ENCODE data around the gene PIAS4.

PIAS4 gene

DNA sequence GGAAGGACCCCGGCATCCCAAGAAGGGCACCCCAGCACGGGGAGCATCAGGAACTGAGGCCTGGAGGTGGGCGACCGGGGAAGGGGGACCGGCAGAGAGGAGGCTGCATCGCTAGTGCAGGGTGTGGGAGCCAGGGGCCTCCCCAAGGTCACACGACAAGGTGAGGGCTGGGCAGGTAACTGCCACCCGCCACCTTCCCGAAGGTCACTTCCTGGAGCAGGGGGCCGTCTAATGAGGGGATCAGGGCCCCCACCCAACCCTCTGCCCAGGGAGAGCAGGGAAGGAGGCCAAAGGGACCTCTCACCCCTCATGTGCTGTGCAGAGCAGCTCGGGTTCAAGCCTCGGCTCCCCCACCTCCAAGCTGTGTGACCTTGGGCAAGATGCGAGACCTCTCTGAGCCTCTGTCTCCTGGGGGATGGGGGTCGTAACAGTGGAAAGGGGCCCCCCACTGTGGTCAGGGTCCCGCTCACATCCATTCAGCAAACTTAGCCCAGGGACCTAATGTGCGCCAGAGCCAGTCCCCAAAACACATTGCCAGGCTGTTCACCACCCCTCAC lies 53.2 kb downstream of the PIAS4 start:
- DNase-seq: no peak

DNA sequence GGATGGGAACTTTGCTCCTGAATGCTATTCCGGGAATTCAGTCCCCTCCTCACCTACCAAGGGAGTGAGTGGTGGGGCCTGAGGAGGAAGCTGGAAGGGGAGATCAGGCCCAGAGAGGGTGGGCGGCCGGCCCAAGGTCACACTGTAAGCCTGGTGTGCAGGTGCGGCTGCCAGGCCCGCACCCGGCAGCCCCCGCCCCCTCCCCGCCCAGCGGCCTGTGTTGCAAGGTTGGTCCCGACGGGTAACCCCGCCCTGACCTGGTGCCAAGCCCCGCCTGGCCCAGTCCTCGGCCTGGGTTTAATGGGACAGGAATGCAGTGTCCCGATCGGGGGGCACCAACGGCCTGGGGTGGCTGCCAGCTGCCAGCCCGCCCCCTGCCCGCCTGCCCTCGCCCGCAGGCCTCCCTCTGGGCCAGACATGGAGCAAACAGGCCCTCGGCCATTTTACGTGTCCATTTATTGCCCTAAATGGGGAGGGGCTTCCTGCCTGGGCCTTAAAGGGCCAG lies 53.7 kb downstream of the PIAS4 start:
- DNase-seq: no peak

DNA sequence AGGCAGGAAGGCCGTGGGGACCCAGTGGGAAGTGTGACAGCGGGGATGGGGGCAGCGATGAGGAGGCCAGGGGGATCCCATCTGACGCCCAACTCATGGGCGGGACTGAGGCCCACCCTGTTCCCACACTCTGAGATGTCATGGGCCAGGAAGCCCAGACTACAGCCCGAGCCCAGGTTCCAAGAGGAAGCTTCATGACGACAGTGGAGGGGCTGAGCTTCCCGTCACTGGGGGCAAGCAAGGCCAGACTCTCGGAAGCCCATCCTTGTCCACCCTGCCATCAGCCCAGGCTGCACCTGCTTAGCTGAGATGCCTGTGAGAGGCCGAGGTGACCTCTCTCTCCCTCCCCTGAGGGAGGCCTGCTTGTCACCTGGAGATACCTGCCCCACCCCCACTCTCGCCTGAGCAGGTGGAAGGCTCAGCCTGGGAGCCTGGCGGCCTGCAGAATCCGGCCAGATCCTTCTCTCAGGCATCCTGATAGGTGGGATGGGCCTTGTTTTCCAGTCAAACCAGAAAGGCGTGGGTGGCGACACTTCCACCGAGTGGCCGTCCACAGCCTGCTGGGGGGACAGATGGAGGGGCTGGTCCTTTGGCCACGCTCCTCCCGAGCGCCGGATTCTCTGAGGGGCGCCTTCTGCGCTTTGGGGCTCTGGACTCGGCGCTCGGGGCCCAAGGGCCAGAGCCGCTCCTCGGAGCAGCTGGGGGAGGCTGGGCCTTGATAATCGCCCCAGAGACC lies 54.3 kb downstream of the PIAS4 start:
- DNase-seq: no peak

DNA sequence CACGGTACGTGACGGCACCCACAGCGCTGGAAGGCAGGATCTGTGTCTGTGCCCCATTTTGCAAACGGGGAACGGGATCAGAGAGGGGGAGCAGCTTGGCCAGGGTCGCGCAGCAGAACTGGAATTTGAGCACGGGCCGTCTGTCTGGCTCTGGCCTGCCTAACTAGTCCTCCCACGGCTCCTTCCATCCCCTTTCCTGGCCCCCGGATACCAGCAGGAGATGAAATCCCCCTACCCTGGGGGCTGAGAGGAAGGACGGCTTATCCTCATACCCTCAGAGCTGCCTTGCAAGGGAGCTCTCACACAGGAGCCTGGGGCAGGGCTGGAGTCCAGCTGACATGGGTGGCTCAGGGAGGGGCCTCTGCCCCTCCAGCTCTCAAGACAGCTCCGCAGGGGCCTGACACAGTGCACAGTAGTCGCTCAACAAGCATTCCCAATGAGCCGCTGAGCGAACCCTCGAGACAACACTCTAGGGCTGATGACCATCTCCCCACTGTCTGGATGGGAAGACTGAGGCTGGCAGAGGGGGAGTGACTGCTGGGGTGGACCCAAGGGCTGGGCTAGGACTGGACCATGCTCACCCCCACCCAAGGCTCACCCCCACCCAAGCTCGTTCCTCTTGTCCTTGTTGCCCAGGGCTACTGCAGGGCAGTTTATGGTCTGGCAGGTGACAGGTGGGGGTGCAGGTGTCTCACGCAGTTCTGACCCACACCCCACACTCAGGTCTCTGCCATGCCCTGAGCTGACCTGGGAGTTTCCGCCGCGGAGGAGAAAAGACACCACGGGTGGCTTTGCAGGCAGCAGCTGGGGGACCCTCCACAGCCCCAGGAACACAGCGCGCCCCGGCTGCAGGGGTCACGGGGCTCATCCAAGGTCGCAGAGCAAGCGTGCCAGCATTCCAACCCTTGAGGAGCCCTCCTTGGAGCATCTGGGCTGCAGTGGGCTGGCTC lies 55.2 kb downstream of the PIAS4 start:
- no peak for DNase-seq

DNA sequence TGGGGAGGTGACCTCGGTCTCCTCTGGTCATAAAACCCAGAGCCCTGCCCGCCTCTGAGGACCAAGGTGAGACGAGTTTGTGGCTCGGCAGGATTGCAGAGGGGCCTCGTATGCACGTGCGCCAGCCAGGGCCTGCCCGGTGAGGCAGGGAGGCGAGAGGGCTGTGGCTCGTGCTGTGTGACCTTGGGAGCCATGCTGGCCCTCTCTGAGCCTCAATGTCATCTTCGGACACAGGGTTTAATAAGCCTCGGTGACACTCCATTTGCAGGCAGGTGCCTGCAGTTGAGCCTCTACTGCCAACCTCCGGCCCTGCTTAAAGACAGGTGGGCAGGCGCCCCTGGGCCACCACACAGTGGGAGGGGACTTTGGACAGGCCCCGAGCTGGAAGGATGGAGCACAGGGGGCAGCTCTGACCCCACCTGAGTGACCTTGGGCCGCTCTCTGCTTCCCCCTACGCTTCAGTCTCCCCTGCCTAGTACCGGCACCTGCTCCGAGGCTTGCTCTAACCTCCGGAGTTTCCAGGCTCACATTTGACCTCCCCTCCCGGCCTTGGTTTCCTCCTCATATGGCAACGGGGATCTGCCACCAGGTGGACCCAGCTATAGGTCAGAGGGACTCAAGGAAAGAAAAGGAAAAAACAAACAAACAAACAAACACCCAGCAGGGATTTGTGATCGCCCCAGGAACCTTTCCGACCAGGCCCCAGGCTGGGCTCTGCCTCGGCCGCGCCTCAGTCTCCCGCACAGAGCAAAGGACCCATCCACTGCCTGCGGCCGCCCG lies 56.0 kb downstream of the PIAS4 start:
- no peak for DNase-seq

DNA sequence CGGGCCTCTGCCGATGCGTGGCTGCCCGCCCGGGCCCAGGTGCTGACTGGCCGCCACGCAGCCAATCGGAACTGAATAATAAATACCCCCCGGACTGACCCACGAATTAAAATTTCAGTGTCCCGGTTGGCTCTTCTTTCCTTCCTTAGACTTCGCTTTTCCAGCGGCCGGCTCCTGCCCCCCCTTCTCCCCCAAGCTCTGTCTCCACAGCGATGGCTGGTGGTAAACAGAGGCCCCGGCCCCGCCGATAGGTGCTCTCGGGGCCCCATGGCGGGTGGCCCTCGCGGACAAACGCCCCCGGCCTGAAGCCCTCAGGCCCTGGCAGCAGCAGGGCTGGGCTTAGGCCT lies 56.6 kb downstream of the PIAS4 start:
- DNase-seq: no peak

DNA sequence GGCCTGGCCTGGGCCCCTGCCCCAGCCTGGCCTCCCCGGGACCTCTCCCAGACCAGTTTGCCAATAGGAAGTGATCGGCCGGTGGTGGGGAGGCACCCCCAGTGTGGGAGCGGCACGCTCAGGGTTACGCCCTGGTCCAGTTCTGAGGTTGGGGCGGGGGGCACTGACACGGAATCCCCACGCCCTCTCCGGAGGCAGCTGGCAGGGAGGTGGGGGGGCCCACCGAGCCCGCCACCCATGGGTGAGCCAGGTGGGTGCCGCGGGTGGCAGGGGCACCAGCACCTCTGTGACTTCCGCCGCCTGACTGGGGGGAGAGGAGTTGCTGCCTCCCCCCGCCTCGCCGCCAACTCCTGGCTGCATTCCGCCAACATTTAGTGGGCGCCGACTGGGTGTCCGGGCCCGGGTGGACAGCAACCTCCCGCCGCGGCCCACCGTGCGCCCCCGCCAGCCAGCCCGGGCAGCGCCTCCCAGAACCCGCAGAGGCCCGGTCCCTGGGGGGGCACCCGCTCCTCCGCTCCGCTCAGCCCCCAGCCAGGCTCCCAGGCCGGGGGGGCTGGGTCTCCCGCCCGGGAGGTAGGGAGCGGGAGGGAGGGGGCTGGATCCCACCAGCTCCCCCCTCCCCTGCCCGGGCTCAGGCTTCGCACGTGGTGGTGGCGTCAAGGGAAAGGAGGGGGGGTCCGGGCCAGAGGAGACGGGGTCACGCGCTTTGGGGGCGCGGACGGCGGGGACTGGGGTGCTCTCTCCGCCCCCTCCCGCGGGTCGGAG lies 57.1 kb downstream of the PIAS4 start:
- DNase-seq: peak; percentile 37

DNA sequence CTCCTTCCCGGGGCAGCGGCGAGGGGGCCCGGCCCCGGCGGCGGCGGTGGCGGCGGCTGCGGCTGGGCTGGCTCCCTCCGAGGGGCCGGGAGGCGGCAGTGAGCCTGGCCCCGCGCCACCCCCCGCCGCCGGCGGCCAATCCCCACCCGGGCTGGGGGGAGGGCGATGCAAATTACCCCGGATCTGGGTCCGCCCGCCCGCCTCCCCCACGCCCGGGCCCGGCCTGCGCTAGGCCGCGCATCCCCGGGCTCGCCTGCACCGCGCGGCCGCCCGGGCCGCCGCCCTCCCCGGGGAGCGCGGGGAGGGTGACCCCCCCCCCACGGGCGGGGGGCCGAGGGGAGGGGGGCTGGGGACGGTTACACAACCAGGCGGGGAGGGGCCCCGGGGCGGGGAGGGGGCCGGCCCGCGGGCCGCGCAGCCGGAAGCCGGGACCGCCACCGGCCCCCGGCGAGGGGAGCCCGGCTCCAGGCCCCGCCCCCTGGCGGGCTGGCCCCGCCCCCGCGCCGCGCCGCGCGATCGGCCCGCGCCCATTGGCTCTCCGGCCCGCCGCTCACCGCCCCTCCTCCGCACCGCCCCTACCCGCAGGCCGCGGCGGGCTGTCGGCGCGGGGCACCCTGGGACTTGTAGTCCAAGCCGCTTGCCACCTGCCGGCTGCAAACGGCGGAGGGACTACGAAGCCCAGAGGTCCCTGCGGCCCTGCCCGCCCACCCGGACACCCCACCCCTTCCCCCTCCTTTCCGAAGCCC lies 58.1 kb downstream of the PIAS4 start:
- DNase-seq: peak; percentile 99

DNA sequence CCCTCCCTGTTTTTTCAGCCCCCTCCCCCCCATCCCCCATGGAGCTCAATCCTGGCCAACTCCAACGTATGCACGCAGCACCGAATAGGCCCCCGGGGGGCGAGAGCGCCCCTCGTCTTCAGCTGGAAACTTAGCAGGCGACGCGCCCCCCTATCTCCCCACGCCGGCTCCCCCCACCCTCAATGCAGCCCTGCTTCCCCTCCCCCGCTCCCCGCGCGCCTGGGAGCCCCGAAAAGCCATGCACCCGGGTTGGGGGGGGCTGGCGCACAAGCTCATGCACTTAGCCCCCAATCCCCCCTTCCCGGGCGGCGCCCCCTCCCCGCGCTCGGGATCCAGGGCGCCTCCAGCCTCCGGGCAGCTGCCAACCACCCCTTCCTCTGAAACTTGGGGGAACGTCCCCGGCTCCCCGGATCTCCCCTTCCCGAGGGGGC lies 58.7 kb downstream of the PIAS4 start:
- no peak for DNase-seq

DNA sequence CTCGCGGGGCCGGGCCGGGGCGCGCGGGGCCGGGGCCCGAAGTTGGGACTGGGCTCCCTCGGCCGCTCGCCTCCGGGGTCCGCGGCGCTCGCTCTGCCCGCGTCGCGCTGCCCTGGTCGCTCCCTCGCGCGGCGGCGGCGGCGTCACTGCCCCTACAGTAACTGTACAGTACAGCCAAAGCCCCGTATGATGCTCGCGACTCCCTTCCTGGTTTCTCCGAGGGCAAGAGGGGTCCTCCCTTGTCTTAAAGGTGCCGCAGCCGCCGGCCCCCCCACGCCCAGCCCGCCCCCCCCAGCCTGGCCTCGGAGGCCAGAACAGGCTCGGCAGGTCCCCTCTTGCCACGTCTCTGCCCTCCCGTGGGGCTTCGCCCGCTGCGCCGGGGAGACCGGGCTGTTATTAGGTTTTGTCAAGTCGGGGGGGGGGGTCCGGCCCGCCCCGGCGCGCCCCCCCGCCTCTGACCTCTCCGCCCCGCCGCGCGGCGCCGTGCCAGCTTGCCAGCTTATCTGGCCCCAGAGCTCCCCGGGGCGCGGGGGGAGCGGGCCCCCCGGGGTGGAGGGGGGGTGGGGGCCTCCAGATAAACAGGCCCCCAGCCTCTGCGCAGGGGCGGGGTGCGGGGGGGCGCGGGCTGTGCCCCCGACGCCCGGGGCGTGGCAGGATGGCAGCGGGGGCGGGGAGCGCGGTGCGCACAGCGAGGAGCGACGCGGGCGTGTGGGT lies 59.3 kb downstream of the PIAS4 start, which contains the start of gene ZBTB7A:
Gene ZBTB7A (minus strand): TSS at position 218 of the 714 bp plus-strand sequence. CDS start 11,667 bp downstream, outside the sequence.
- DNase-seq: peak; percentile 77

DNA sequence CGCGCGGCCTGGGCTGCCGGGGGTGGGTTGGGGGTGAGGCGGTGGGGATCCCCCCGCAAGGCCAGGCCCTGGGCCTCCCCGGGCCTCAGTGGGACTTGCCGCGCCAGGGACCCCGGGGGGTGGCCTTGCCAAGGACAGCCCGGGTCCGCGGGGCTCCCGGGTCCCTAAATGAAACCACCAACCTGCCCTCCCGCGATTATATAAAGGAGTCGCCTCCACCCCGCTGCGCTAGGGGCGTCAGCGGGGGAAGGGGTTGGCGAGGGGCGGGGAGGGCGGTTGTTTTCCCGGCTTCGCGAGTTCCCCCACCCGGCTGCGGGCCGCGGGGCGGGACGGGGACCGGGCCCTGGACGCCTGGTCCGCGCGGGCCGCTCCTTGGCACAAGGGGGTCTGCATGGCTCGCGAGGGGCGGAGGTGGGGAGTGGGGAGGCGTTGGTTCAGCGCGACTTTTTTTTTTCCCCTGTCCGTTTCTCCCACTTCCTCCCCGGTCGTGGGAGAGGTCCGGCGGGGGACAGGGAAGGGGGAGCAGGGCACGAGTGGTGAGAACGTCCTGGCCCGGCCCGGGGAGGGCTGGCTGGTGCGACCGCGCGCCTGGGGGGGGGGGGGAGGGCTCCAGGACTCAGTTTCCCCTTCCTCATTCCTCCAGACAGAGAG lies 60.0 kb downstream of the PIAS4 start:
- no peak for DNase-seq

DNA sequence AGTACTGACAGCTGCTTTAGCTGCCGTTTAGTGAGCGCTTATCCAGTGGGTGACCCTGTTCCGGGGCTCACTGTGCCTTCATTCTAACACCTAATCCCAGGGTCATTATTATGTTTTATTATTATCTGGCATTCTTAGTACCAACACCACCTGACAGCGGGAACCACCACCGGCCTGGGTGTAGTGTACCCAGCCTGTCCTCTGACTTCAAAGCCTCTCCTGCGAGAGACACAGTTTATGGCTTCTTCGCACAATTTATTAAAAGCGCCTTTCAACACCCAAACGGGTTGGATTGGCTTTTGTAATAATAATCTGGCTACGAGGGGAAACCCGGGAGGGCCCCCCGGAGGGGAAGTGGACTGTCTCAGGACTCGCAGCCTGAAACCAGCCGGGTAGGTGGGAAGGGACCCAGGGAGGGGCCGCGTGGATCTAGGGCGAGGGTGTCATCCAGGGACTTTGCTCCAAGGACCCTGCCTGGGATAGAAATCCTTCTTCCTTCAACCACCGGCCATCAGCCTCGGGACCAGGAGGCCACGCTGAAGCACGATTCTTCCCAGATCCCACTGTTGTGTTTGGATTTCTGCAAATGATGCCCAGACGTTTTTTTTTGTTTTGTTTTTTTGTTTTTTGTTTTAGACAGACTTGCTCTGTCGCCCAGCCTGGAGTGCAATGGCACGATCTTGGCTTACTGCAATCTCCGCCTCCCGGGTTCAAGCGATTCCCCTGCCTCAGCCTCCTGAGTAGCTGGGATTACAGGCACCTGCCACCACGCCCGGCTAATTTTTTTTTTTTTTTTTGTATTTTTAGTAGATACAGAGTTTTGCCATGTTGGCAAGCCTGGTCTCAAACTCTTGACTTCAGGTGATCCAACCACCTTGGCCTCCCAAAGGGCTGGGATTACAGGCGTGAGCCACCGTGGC lies 60.8 kb downstream of the PIAS4 start:
- DNase-seq: no peak

DNA sequence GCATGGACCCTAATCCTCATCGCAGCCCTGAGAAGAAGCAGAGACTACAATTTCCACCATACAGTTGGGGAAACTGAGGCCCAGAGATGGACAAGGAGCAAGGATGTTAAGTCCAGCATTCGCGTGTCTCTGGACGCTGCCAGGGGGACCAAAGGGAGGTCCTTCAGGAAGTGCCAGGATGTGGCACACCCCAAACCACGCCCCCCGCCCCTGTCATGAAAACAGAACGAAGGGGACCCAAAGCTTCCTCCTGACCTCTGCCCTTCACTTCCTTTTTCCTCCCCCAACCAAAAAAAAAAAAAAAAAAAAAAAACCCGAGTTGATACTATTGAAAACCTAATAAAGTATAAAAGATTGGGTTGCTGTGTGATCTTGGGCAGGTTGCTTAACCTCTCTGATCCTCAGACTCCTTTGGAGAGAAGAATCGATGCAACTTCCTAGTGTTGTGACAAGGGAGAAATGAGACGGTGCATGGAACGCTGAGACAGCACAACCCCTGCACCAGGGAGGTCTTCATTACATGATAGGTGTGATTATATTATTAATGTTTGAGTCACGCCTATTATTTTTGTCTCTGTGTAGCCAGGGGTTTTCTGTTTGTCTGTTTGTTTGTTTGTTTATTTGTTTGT lies 61.9 kb downstream of the PIAS4 start:
- no peak for DNase-seq

DNA sequence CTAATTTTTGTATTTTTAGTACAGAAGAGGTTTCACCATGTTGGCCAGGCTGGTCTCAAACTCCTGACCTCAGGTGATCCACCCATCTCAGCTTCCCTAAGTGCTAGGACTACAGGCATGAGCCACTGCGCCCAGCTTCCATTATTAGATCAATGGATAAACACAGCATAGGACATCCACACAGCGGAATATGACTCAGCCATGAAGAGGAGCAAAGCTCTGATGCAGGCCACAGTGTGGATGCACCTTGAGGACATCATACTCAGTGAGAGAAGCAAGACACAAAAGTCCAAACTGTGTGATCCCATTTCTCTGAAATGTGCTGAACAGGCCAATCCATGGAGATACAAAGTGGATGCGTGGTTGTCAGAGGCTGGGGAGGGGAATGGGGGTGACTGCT lies 64.1 kb downstream of the PIAS4 start:
- DNase-seq: no peak

DNA sequence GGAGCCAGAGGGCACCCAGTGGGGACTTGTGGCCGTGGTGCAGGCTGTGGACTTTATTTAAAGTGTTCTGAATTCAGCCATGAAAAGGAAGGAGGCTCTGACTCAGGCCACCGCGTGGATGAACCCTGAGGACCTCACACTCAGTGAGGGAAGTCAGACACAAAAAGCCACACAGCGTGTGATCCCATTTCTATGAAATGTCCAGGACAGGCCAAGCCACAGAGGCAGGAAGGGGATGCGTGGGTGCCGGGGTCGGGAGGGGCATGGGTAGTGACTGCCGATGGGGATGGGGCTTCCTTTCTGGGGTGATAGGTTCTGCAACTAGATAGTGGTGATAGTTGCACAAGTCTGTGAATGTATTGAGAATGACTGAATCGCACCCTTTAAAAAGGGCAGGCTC lies 67.8 kb downstream of the PIAS4 start:
- DNase-seq: no peak

DNA sequence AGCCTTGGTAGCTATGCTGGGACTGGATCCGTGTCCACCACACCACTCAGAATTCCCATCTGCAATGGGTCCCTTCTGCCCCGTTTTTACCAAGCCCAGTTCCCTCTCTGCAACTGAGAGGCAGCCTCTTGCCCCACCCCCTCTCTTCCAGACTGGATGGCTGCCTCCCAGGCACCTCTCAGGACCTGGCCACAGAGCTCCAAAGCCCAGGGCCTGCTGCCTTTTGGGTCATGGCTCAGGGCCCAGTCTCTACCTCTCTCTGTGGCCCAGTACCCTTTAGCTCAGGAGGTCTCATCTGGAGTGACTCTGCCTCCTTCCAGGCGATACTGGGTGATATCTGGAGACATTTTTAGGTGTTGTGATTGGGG lies 69.5 kb downstream of the PIAS4 start:
- no peak for DNase-seq

DNA sequence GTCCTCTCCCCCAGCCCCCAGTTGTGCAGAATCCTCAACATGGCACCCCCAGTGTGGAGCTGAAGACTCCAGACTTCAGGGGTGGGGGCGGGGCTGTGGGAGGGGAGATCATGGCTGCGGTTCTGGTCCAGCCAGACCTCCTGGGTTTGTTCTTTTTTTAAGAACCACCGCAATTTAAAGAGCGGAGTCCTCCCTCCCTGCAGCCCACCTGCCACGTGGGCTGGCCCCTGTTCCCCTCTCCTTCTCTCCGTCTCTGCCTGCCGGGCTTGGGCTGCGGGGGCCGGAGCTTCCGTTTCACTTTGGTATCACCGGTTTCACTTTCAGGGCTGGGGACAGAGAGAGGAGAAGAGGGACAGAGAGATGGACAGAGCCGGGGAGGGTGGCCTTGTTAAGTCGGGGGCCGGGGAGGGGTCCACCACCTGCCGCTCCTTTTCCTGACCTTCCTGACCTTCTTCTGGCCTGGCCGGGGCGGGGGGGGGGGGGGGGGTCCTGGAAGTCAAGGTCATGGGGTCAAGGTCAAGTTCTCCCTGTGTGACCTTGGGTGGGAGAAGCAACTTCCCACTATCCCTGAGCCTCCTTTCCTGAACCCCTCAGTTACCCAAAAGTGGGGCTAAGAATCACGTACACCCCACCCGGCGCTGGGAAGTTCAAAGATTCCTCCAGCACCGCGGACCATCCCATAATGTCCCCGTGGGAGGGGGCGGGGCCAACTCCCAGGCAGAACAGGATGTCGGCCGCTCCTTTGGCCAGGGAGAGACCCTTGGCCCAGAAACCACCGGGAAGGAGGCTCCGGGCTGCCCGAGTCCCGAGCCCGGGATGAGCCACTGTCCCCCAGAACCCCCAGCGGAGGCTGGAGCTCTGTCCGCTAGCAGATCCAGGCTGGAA lies 70.5 kb downstream of the PIAS4 start:
- peak; percentile 8 for DNase-seq

Measured in fibroblast of skin of abdomen (primary cell).